HG03139 (cell line): Measurements from ENCODE around the gene CDCA7L.
"Not testable (repeated sequence)": the region's sequence is repeated elsewhere in the genome, so short reads cannot be mapped to it uniquely, and the experiment has no call there.

Experiments used
- ATAC-seq: cut with Tn5 transposase; IDR thresholded peaks from one replicate; pipeline ENCODE4 v1.9.1; 2021; ENCODE audit not compliant: unreplicated experiment

The CDCA7L gene

GRCh38 chr7:21944616-21945453 lies 864 bp downstream of the CDCA7L start:
- ATAC-seq = no peak

- ATAC-seq = no peak
Observed at GRCh38 chr7:21943436-21943835, 2.3 kb downstream of the CDCA7L start.

- ATAC-seq = no peak
Observed at GRCh38 chr7:21942955-21943354, 2.7 kb downstream of the CDCA7L start.

GRCh38 chr7:21941611-21942141 lies 4.0 kb downstream of the CDCA7L start:
- ATAC-seq = no peak

- ATAC-seq = no peak
Observed at GRCh38 chr7:21939858-21940372, 5.8 kb downstream of the CDCA7L start.

- ATAC-seq = peak; percentile 56
Observed at GRCh38 chr7:21939136-21939857, 6.4 kb downstream of the CDCA7L start.

- ATAC-seq = no peak
Observed at GRCh38 chr7:21938463-21938862, 7.2 kb downstream of the CDCA7L start.

GRCh38 chr7:21934808-21935207 lies 10.9 kb downstream of the CDCA7L start:
- no peak for ATAC-seq

- not testable (repeated sequence) for ATAC-seq
Observed at GRCh38 chr7:21933293-21933692, 12.4 kb downstream of the CDCA7L start.

GRCh38 chr7:21927693-21928092 lies 18.0 kb downstream of the CDCA7L start:
- ATAC-seq = no peak

- ATAC-seq = no peak
Observed at GRCh38 chr7:21926448-21926847, 19.3 kb downstream of the CDCA7L start.

- no peak for ATAC-seq
Observed at GRCh38 chr7:21923658-21924057, 22.0 kb downstream of the CDCA7L start.

GRCh38 chr7:21922605-21923004 lies 23.1 kb downstream of the CDCA7L start:
- ATAC-seq = no peak

GRCh38 chr7:21920936-21921335 lies 24.8 kb downstream of the CDCA7L start:
- no peak for ATAC-seq

- no peak for ATAC-seq
Observed at GRCh38 chr7:21918216-21918615, 27.5 kb downstream of the CDCA7L start.

GRCh38 chr7:21916629-21917028 lies 29.1 kb downstream of the CDCA7L start:
- ATAC-seq = no peak

GRCh38 chr7:21916176-21916575 lies 29.5 kb downstream of the CDCA7L start:
- ATAC-seq = no peak

- no peak for ATAC-seq
Observed at GRCh38 chr7:21915140-21915539, 30.6 kb downstream of the CDCA7L start.

- no peak for ATAC-seq
Observed at GRCh38 chr7:21914671-21915070, 31.0 kb downstream of the CDCA7L start.

- ATAC-seq = no peak
Observed at GRCh38 chr7:21912931-21913780, 32.5 kb downstream of the CDCA7L start.

GRCh38 chr7:21912305-21912704 lies 33.4 kb downstream of the CDCA7L start:
- ATAC-seq = no peak
